Caki2 (cell line): Measurements from ENCODE around the gene GBGT1. TPM values are rescaled to one million over a fixed set of nuclear protein-coding genes. Genes with fewer than 3 reads are reported as not detected.
A peak's percentile ranks its signal among the peaks of the same experiment; 100 is the strongest.

Experiments used
- DNase-seq: peaks from one replicate; pipeline ENCODE4 v3.0.0-alpha.2; 2015; ENCODE audit warnings: low read depth
- in situ Hi-C: cut with HindIII; loops from 2 replicates; pipeline ENCODE4 v1.10.0; 2016; ENCODE audit warnings: low sequenced_read_pairs, low pct_unique_long_range_greater_than_20kb, mixed read lengths
- total RNA-seq: library from RNA; depleted of rRNA; stranded (reverse); fragments of >200 nt; shearing (Covaris generic); gene quantifications from 2 replicates; pipeline ENCODE4 v1.2.3, GENCODE V29; 2014; ENCODE audit warnings: low replicate concordance

GBGT1 gene
- total RNA-seq, 1 experiment from 2014 or later: not detected

DNA sequence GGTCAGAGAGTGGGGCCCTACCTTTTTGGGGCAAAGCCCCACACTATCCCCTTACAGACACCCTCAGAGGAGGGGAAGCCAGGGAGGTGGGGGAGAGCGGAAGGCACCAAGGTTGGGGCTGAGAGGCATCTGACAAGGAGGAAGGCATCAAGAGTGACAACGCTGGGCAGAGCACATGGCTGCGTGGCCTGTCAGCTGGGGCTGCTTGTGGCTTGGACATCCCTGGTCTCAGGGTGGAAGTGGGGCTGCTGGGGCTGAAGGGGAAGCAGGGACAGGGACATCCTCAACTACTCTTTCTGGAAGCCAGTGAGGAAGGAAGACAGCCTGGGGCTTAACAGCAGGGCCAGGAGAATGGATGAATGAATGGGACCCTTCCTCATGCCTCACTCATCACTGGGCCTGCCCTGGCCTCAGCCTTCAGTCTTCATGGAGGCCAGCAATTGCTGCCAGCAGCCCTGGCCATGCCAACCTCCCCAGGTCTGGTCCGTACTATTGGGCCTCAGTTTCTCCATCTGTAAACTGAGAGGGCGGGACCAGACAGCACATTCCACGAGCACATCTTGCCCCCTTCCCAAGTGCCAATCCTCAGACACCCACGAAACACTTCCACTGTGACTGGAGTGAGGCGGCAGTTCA, 41.7 kb downstream of the GBGT1 start:
- DNase-seq: no peak
- in situ Hi-C loops: no loop called here

GRCh38 chr9:133121198-133121914, 42.4 kb downstream of the GBGT1 start, which contains the start of gene RALGDS:
RALGDS (minus strand) TSS chr9:133121240; CDS start chr9:133121154, 86 bp downstream.
- in situ Hi-C loops: no loop called here
- no peak for DNase-seq

GRCh38 chr9:133120501-133121197, 43.1 kb downstream of the GBGT1 start:
- in situ Hi-C loops: no loop called here
- no peak for DNase-seq

- no peak for DNase-seq
- in situ Hi-C loops: no loop called here
Observed at GRCh38 chr9:133119846-133120500, 43.7 kb downstream of the GBGT1 start.

DNA sequence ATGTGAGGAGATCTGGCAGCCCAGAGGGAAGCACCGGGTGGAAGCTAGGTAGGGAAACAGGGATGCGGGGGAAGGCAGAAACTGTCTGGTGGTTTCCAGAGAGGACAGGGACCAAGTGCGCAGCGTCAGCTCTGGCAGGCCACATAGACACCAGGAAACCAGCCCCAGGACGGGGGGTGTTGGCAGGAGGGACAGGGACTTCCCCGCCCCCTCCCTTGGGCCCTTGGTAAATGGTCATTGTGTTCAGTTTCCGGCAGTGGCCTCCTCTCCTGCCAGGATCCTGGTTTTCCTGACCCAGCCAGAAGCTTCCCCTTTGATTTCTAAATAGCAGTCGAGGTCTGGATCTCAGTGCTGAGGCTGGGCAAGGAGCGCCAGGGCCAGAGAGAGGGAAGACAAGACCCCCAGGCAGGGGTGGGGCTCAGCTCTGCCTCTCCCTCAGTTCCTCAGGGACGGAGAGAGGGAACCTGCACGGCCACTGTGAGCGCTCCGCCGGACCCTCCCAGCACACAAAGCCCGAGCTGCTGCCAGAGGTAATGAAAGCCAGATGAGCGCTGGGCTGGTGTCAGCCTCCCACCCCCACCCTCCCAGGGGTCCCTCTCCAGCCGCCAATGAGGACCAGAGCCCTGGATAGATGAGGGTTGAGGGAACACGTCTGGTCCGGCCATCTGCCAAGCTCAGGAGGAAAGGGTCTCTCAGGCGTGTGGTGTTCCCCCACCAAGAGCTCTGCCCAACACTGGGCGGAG, 44.4 kb downstream of the GBGT1 start:
- no peak for DNase-seq
- in situ Hi-C loops: no loop called here

DNA sequence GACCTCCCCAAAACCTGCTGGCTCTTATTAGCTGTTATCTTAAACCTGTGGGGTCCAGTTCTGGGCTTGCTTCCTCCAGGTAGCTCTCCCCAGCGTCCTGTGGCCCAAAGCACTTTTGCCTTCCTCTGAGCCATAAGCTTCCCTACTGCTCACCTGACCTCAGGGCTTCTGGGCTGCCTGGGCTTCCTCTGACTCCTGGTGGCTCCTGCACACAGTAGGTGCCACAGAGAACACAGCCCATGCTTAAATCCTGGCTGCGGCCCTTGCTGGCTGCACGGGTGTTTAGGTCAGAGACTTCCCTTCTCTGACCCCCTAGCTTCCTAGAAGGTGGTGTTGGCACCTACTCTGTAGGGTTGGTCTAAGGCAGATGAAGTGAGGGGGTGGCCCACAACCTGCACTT, 45.1 kb downstream of the GBGT1 start:
- no peak for DNase-seq
- in situ Hi-C loops: no loop called here

DNA sequence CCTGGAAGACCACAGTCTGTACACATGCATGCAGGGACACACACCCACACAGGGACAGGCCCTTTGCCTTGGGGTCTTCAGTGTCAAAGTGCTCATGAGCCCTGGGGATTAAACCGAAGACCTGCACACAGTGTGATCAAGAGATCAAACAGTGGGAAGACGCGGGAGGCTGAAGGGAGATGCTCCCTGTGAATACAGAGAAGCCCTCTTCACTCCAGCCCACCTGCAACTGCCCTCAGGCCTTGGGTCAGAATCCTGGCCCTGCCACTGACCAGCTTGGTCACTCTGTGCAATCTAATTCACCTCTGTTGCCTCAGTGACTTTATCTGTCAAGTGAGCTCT, 45.6 kb downstream of the GBGT1 start:
- no peak for DNase-seq
- in situ Hi-C loops: no loop called here

DNA sequence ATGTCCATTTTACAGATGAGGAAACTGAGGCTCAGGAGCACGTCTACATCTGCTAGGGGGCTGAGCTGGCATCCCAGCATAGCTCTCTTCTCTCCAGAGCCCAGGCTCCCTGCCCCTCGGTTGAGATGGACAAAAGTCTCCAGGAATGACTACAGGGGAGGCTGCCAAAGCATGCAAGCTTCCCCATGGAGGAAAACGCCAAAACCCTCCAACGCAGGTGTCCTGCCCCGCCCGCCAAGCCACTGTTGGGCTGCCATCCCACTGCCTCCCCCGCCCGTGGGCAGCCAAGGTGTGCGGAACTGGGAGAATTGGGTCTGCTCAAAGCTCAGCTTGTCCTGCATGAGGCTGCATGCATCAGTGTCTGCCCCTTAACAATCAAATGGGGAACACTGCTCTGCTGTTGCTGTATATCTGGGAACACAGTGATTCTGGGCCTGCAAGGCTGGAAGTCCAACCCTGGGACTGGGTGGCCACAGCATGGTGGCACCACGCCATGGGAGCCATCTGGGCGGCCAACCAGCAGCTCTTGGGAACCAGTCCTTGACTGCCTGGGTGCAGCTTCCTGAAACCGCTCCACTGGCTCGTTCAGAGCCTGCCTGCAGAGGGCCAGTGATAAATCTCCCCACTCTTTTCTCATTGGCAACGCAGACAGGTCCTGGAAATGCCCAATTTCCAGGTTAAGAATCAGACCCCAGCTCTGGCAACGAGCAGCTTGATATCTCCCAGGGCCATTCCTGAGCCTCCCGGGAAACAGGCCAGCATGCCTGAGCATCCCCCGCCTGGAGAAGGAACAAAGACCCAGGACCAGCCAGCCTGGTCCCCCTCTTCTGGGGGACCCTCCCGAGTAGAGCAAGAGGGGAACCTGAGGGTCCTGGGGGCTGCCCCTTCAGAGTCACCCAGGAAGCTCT, 46.2 kb downstream of the GBGT1 start:
- in situ Hi-C loops: no loop called here
- no peak for DNase-seq

DNA sequence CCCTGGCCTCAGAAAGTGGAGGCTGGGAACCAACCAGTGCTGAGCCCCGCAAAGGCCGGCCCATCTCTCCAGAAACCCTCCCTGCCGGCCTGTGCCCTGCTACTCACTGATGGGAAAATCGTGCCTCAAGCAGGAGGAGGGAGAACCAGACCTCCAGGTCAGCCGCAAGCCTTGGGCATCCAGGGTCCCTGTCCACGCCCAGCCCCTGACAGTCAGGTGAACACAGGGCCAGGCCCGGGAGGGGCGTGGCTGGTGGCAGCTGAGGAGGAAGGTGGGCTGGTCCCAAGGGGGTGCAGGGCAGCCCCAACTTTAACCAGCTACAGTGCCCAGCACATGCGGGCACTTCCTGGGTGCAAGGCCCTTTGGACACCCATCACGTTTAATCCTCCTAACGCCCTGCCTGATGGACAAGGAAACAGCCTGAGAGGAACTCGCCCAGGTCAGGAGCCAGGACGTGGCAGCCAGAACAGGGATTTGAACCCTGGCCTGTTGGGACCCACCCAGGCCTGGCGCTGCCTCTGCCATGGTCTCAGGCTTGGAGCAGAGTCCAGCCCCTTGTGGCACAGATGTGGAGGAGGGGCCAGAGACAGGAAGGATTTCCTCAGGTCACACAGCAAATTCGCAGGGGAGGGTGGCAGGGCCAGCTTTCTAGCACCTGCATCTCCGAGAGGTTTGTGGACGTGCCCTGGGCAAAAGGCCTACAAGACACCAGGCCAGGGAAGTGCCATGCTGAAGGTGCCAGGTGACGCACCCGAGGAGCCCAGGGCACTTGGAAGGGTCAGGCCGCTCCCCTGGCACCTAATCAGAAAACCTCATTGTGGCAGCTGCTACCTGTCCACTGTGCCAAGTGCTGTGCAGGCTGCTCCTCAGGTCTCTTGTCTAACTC, 47.1 kb downstream of the GBGT1 start:
- no peak for DNase-seq
- in situ Hi-C loops: no loop called here

DNA sequence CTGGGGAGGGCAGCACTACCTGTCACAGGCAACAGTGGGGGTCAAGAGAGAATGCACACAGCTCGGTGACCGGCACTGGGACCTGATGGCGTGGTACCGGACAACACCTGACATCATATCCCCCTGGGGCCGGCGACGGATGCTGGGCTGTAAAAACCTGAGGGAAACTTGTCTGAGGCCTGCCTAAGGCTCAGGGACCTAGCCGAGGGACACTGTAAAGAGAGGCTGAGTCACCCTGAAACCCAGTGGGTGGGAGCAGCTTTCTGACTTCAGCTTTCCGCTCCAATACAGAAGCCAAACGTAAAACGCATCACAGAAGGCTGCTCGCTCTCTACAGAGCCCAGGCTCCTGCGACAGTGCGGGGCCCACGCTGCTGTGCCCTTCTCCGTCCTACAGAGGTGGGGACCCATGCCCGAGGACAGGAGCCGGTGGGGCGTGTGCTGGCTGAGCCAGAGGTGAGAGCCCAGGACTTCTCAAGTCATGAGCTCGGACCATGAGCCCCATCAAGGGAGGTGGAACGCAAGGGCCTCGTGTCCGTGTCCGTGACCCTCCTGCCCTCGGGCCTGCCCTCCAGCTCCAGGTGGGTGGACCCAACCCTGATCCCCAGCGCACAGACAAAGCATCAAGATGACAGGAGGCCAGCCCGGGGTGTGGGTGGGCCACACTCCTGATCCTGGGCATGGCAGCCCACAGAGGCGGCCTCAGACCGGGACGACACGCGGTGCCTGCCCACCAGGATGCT, 47.9 kb downstream of the GBGT1 start:
- in situ Hi-C loops: no loop called here
- DNase-seq: no peak

- in situ Hi-C loops: no loop called here
- no peak for DNase-seq
Observed at GRCh38 chr9:133114886-133115603, 48.7 kb downstream of the GBGT1 start.

- DNase-seq: peak; percentile 26
- in situ Hi-C loops: no loop called here
Observed at GRCh38 chr9:133113949-133114885, 49.5 kb downstream of the GBGT1 start.

DNA sequence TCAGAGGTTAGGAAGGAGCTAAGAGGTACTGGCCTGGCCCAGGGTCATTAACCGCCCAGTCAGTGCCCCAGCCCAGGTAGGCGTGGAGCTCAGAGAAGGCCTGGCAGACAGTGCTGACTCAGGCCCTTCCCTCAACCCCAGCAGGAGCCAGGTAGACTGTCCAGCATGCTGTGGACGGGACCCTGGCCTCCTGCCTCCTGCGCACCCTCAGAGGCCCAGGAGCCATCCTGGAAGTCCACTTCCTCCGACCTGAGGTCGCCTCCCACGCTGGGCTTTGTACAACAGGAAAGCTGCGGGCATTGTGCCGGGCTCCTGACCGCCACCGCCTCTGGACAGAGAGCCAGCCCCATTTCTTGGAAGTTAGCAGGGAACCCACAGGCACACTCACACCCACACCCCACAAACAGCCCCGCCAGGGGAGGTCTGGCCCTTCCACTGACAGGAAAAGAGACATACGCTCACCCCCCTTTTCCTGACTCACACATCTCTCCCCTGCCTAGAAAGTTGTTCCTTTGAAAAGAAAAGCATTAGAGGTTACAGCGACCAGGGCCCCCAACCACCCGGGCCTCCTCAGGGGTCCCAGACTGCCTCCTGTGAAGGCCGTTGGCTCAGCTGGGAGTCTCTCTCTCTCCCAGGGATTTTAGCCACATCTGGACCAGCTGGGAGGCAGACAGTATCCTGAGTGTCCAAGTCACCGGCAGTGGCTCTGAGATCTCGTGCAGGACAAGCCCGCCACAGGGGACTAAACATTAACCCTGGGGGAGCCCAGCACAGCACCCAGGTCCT, 50.4 kb downstream of the GBGT1 start:
- in situ Hi-C loops: no loop called here
- DNase-seq: no peak

GRCh38 chr9:133112663-133113026, 51.1 kb downstream of the GBGT1 start:
- in situ Hi-C loops: no loop called here
- no peak for DNase-seq
